ENCODE measurements around the gene NEK1. TPM values are rescaled to one million over a fixed set of nuclear protein-coding genes. Genes with fewer than 3 reads are reported as not detected.

The NEK1 gene
- total RNA-seq, 1 experiment from 2014 or later = 10.3 TPM

- no peak for TF ChIP-seq ARID4B (CRISPR knock-in tag; IDR thresholded peaks at IDR 0.05; ENCODE audit: borderline replicate concordance)
- TF ChIP-seq ZNF671 (CRISPR knock-in tag; IDR thresholded peaks at IDR 0.05) = no peak
- no peak for TF ChIP-seq NFATC4 (CRISPR knock-in tag; IDR thresholded peaks at IDR 0.05)
Observed at GRCh38 chr4:169582203-169582602, 30.2 kb downstream of the NEK1 start (continued).

- ChIA-PET POLR2A (no interaction called here), CTCF (no interaction called here)
- peaks cover 20% of the 10 kb centered on the region for H3K36me3 Mint-ChIP-seq
- DNase-seq (ENCODE audit: low spot score) (no peak), ATAC-seq (no peak)
- H3K4me1 Mint-ChIP-seq = no peaks in the 10 kb centered on the region
- TF ChIP-seq ZNF425 (CRISPR knock-in tag; conservative IDR thresholded peaks at IDR 0.05) = no peak
- H3K9me3 Mint-ChIP-seq = no peaks in the 10 kb centered on the region
- no peak overlapping the region for H3K4me3 Mint-ChIP-seq
- no peaks in the 10 kb centered on the region for H3K27me3 Mint-ChIP-seq (ENCODE audit: low read depth)
- no peak overlapping the region for H3K27ac Mint-ChIP-seq
Observed at GRCh38 chr4:169573889-169574288, 38.5 kb downstream of the NEK1 start.

- POLR2A ChIA-PET = no interaction called here
- no peak for DNase-seq (ENCODE audit: low spot score)
- H3K4me1 Mint-ChIP-seq = no peaks in the 10 kb centered on the region
- CTCF ChIA-PET = no interaction called here
- no peak for ATAC-seq
- no peaks in the 10 kb centered on the region for H3K9me3 Mint-ChIP-seq
- H3K27ac Mint-ChIP-seq = no peak overlapping the region
- H3K4me3 Mint-ChIP-seq = no peak overlapping the region
- peaks cover 20% of the 10 kb centered on the region for H3K36me3 Mint-ChIP-seq
- H3K27me3 Mint-ChIP-seq (ENCODE audit: low read depth) = no peaks in the 10 kb centered on the region
- TF ChIP-seq ATF6 (CRISPR knock-in tag; IDR thresholded peaks at IDR 0.05) (no peak), ARID4B (CRISPR knock-in tag; IDR thresholded peaks at IDR 0.05; ENCODE audit: borderline replicate concordance) (no peak), NFE2L1 (CRISPR knock-in tag; IDR thresholded peaks at IDR 0.05) (no peak), ZNF425 (CRISPR knock-in tag; conservative IDR thresholded peaks at IDR 0.05) (no peak), STAT6 (CRISPR knock-in tag; conservative IDR thresholded peaks at IDR 0.05; ENCODE audit: low read depth) (no peak), ZNF416 (CRISPR knock-in tag; IDR thresholded peaks at IDR 0.05) (no peak), ZNF138 (CRISPR knock-in tag; conservative IDR thresholded peaks at IDR 0.05) (no peak), PRDM15 (CRISPR knock-in tag; IDR thresholded peaks at IDR 0.05) (no peak)
Observed at GRCh38 chr4:169571435-169571834, 40.9 kb downstream of the NEK1 start.
